ENCODE results near the gene USP15. TPM values are rescaled to one million over a fixed set of nuclear protein-coding genes. Genes with fewer than 3 reads are reported as not detected.

USP15 gene
- total and polyA plus RNA-seq, 2 of the 4 experiments (the other 2 are of a cell fraction): 28.5 to 49.6 TPM

DNA sequence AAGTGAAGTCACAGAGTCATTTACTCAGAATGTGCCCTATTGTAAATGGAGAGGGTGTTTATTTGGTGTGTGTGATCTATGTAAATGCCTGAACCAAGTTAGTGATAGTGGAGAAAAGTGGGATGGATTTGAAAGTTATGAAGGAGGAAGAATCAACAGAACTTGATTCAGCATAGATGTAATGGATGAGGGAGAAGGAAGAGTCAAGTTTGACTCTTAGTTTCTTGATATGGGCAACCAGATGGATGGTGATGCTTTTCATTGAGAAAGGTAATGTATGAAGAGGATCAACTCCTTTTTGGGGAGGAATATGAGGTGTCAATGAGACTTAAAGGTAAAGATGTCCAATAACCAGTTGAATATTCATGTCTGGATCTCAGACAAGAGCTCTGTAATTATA lies 199.8 kb downstream of the USP15 start:
- Histone ChIP-seq H4K5ac (ENCODE audit: low read depth, low read length) (no peak overlapping the region), H2BK120ac (ENCODE audit: low read depth, low read length) (no peak overlapping the region), H2BK5ac (ENCODE audit: low read depth, low read length, poor library complexity, severe bottlenecking) (no peak overlapping the region), H3K4ac (ENCODE audit: low read depth, low read length) (no peak overlapping the region), H3K36me3 (ENCODE audit: control insufficient read depth, insufficient read depth, low read length) (no peaks in the 10 kb centered on the region), H3K4me3 (ENCODE audit: insufficient read depth, low read depth, low read length) (no peak overlapping the region), H3K9ac (ENCODE audit: low read depth, low read length) (no peak overlapping the region), H4K91ac (ENCODE audit: insufficient read depth, low read depth, low read length) (no peak overlapping the region), H3K27me3 (ENCODE audit: control insufficient read depth, insufficient read depth, low read length) (peaks cover 2% of the 10 kb centered on the region; the same call in 1 of the 2 replicates), H4K8ac (ENCODE audit: low read depth in 2 of 2, low read length in 2 of 2) (no peak overlapping the region), H2BK20ac (ENCODE audit: low read depth, low read length) (no peak overlapping the region), H3K23ac (ENCODE audit: low read depth, low read length) (no peak overlapping the region), H2AK5ac (ENCODE audit: low read depth, low read length) (no peak overlapping the region), H3K56ac (ENCODE audit: extremely low read depth, insufficient read depth, low read length) (no peak overlapping the region), H4K20me1 (ENCODE audit: insufficient read depth, low read length) (no peaks in the 10 kb centered on the region), H3K18ac (ENCODE audit: low read depth, low read length) (no peak overlapping the region), H3K14ac (replicated peaks; ENCODE audit: low read depth, low read length) (no peak overlapping the region), H3K9me1 (ENCODE audit: insufficient read depth, low read length) (no peaks in the 10 kb centered on the region), H2AFZ (replicated peaks; ENCODE audit: low read length, poor library complexity) (no peak overlapping the region), H2AK9ac (replicated peaks; ENCODE audit: low read depth, low read length, poor library complexity) (no peak overlapping the region), H3K9me3 (ENCODE audit: control insufficient read depth, insufficient read depth, low read length) (peaks cover 2% of the 10 kb centered on the region; the same call in 1 of the 2 replicates), H3K27ac (ENCODE audit: insufficient read depth, low read length) (no peak overlapping the region), H3K79me1 (ENCODE audit: low read depth in 1 of 2, low read length in 2 of 2) (no peaks in the 10 kb centered on the region), H3K4me2 (ENCODE audit: low read depth, low read length) (no peak overlapping the region), H2BK15ac (ENCODE audit: low read depth, low read length) (no peak overlapping the region), H3K4me1 (ENCODE audit: control insufficient read depth, insufficient read depth, low read length) (no peaks in the 10 kb centered on the region)
- dilution Hi-C loops (cut with HindIII; ENCODE audit: low sequenced_read_pairs, unreplicated experiment): no loop called here
- ChIA-PET CTCF (no interaction called here), POLR2A (ENCODE audit: unreplicated experiment) (no interaction called here)
- intact Hi-C loops (cut with micrococcal nuclease): no loop called here
- DNase-seq (no peak), ATAC-seq (ENCODE audit: low read depth) (no peak)
- BruUV-seq (replicated peaks): no TSS peak
- in situ Hi-C loops (cut with MboI; ENCODE audit: low sequenced_read_pairs): no loop called here
- TF ChIP-seq CHD1 (IDR thresholded peaks at IDR 0.05; ENCODE audit: low read depth, low read length) (no peak), ELK1 (IDR thresholded peaks at IDR 0.05; ENCODE audit: borderline replicate concordance, low read depth, low read length) (no peak), CTCF (conservative IDR thresholded peaks at IDR 0.05; ENCODE audit: low read depth, low read length) (no peak), CEBPB (IDR thresholded peaks at IDR 0.05; ENCODE audit: low read depth, low read length) (no peak), POLR2A (IDR thresholded peaks at IDR 0.05; ENCODE audit: low read depth, low read length) (no peak), FOS (IDR thresholded peaks at IDR 0.05; ENCODE audit: low read depth, low read length) (no peak), RAD21 (IDR thresholded peaks at IDR 0.05; ENCODE audit: low read length) (no peak), MXI1 (IDR thresholded peaks at IDR 0.05; ENCODE audit: borderline replicate concordance, low read depth, low read length) (no peak)
- TF ChIP-seq, protein P1, sequence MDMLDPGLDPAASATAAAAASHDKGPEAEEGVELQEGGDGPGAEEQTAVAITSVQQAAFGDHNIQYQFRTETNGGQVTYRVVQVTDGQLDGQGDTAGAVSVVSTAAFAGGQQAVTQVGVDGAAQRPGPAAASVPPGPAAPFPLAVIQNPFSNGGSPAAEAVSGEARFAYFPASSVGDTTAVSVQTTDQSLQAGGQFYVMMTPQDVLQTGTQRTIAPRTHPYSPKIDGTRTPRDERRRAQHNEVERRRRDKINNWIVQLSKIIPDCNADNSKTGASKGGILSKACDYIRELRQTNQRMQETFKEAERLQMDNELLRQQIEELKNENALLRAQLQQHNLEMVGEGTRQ (IDR thresholded peaks at IDR 0.05; ENCODE audit: low read depth, low read length): no peak

Measured in IMR-90 (cell line).